SK-N-SH treated with all-trans-retinoic acid at 6 μM for 48 hours (cell line): Measurements from ENCODE around the gene MYO15A.

Source experiments
- ATAC-seq: fragments of 200-7000 bp; cut with Tn5 transposase; 3 replicates; pipeline ENCODE4 v1.9.1; 2020; ENCODE audit warnings: mild to moderate bottlenecking, moderate library complexity
- ARNTL ChIP-seq: fragments of 450-650 bp; formaldehyde crosslinking; IDR thresholded peaks from 2 replicates; pipeline ENCODE4 v1.5.0; 2020; ENCODE audit warnings: low read depth, mild to moderate bottlenecking, moderate library complexity, borderline replicate concordance
- CREB5 ChIP-seq: fragments of 250-450 bp; sonication (Bioruptor Pico); IDR thresholded peaks from 2 replicates; pipeline ENCODE4 v1.5.1; 2020; ENCODE audit warnings: low read depth, mild to moderate bottlenecking, moderate library complexity
- CSDC2 ChIP-seq: fragments of 250-450 bp; sonication (Bioruptor Pico); IDR thresholded peaks from 2 replicates; pipeline ENCODE4 v1.5.0; 2020; ENCODE audit warnings: mild to moderate bottlenecking, moderate library complexity
- CSRNP3 ChIP-seq: fragments of 250-450 bp; sonication (Bioruptor Pico); IDR thresholded peaks from 2 replicates; pipeline ENCODE4 v1.5.1; 2021; ENCODE audit warnings: mild to moderate bottlenecking, moderate library complexity
- ESRRG ChIP-seq: fragments of 250-450 bp; sonication (Bioruptor Pico); IDR thresholded peaks from 2 replicates; pipeline ENCODE4 v1.6.1; 2021; ENCODE audit warnings: mild to moderate bottlenecking
- GLIS3 ChIP-seq: fragments of 250-450 bp; sonication (Bioruptor Pico); IDR thresholded peaks from 2 replicates; pipeline ENCODE4 v1.5.0; 2020; ENCODE audit warnings: mild to moderate bottlenecking, moderate library complexity
- ISL1 ChIP-seq: fragments of 250-450 bp; sonication (Bioruptor Pico); IDR thresholded peaks from 2 replicates; pipeline ENCODE4 v2.1.2; 2022; ENCODE audit warnings: mild to moderate bottlenecking, moderate library complexity
- OSR1 ChIP-seq: fragments of 250-450 bp; sonication (Bioruptor Pico); IDR thresholded peaks from 2 replicates; pipeline ENCODE4 v1.8.0; 2022; ENCODE audit warnings: moderate library complexity, mild to moderate bottlenecking, inconsistent platforms
- PATZ1 ChIP-seq: fragments of 250-450 bp; sonication (Bioruptor Pico); IDR thresholded peaks from 2 replicates; pipeline ENCODE4 v1.8.0; 2020; ENCODE audit warnings: mild to moderate bottlenecking, moderate library complexity, borderline replicate concordance
- PPARA ChIP-seq: fragments of 250-450 bp; sonication (Bioruptor Pico); IDR thresholded peaks from 2 replicates; pipeline ENCODE4 v1.5.0; 2020; ENCODE audit warnings: mild to moderate bottlenecking, borderline replicate concordance
- RARB ChIP-seq: fragments of 250-450 bp; sonication (Bioruptor Pico); IDR thresholded peaks from 2 replicates; pipeline ENCODE4 v1.8.0; 2021; ENCODE audit warnings: mild to moderate bottlenecking, moderate library complexity
- TCF4 ChIP-seq: fragments of 250-450 bp; sonication (Bioruptor Pico); IDR thresholded peaks from 2 replicates; pipeline ENCODE4 v1.8.0; 2021; ENCODE audit warnings: mild to moderate bottlenecking, moderate library complexity, borderline replicate concordance
- TOX ChIP-seq: fragments of 250-450 bp; sonication (Bioruptor Pico); IDR thresholded peaks from 2 replicates; pipeline ENCODE4 v1.8.0; 2021; ENCODE audit warnings: mild to moderate bottlenecking, moderate library complexity, borderline replicate concordance
- TSHZ2 ChIP-seq: fragments of 250-450 bp; sonication (Bioruptor Pico); IDR thresholded peaks from 2 replicates; pipeline ENCODE4 v1.5.0; 2020; ENCODE audit warnings: mild to moderate bottlenecking, moderate library complexity
- ZC3H10 ChIP-seq: fragments of 250-450 bp; sonication (Bioruptor Pico); IDR thresholded peaks from 2 replicates; pipeline ENCODE4 v1.5.1; 2021; ENCODE audit warnings: mild to moderate bottlenecking, moderate library complexity
- ZFP3 ChIP-seq: fragments of 250-450 bp; sonication (Bioruptor Pico); IDR thresholded peaks from 2 replicates; pipeline ENCODE4 v1.5.0; 2020; ENCODE audit warnings: mild to moderate bottlenecking, moderate library complexity
- ZFP30 ChIP-seq: fragments of 450-650 bp; formaldehyde crosslinking; IDR thresholded peaks from 2 replicates; pipeline ENCODE4 v1.5.0; 2022; ENCODE audit warnings: mild to moderate bottlenecking, moderate library complexity
- ZNF565 ChIP-seq: fragments of 450-650 bp; formaldehyde crosslinking; conservative IDR thresholded peaks from 2 replicates; pipeline ENCODE4 v1.5.0; 2020; ENCODE audit warnings: low read depth, mild to moderate bottlenecking, moderate library complexity
- ZNF70 ChIP-seq: fragments of 450-650 bp; formaldehyde crosslinking; IDR thresholded peaks from 2 replicates; pipeline ENCODE4 v1.5.0; 2020; ENCODE audit warnings: mild to moderate bottlenecking, moderate library complexity
- ZNF8 ChIP-seq: fragments of 450-650 bp; formaldehyde crosslinking; IDR thresholded peaks from 2 replicates; pipeline ENCODE4 v1.5.0; 2020; ENCODE audit warnings: mild to moderate bottlenecking, moderate library complexity

MYO15A gene

GRCh38 chr17:18099516-18099915, 9.0 kb upstream of the MYO15A start:
- ATAC-seq, result no peak
- TF ChIP-seq PPARA (CRISPR knock-in tag) (no peak), TCF4 (CRISPR knock-in tag) (no peak), RARB (CRISPR knock-in tag) (no peak), CSRNP3 (CRISPR knock-in tag) (no peak), ZNF70 (CRISPR knock-in tag) (no peak), GLIS3 (CRISPR knock-in tag) (no peak), ZNF565 (CRISPR knock-in tag) (no peak), ZFP30 (CRISPR knock-in tag) (no peak), ZFP3 (CRISPR knock-in tag) (no peak), CSDC2 (CRISPR knock-in tag) (no peak), ZC3H10 (no peak)

- ATAC-seq, result no peak; the same call in 2 of the 3 replicates
- TF ChIP-seq CREB5 (CRISPR knock-in tag) (no peak), ZFP30 (CRISPR knock-in tag) (no peak), TOX (CRISPR knock-in tag) (no peak), ESRRG (CRISPR knock-in tag) (no peak), TCF4 (CRISPR knock-in tag) (no peak), ZNF8 (CRISPR knock-in tag) (no peak), CSRNP3 (CRISPR knock-in tag) (no peak), RARB (CRISPR knock-in tag) (no peak), ISL1 (CRISPR knock-in tag) (no peak), ZNF70 (CRISPR knock-in tag) (no peak), ZNF565 (CRISPR knock-in tag) (no peak), ZC3H10 (no peak), ZFP3 (CRISPR knock-in tag) (no peak)
- TF ChIP-seq, all 23 proteins: peak for 0
These were observed 7.9 kb upstream of the MYO15A start for GRCh38 chr17:18100616-18101015.

GRCh38 chr17:18101828-18102227, 6.7 kb upstream of the MYO15A start:
- no peak for TF ChIP-seq ISL1 (CRISPR knock-in tag)
- TF ChIP-seq TOX (CRISPR knock-in tag), result no peak
- ATAC-seq, result no peak

- TF ChIP-seq PPARA (CRISPR knock-in tag) (no peak), PATZ1 (CRISPR knock-in tag) (no peak), TSHZ2 (CRISPR knock-in tag) (no peak), OSR1 (CRISPR knock-in tag) (no peak), ZNF8 (CRISPR knock-in tag) (no peak), ARNTL (CRISPR knock-in tag) (no peak), GLIS3 (CRISPR knock-in tag) (no peak)
- no peak for ATAC-seq
These were observed 5.9 kb upstream of the MYO15A start for GRCh38 chr17:18102640-18103039.
